Fibroblast of mammary gland (primary cell): Measurements from ENCODE around the gene PCAT7.

Experiments used
- DNase-seq: peaks from one replicate; pipeline ENCODE4 v3.0.0-alpha.2; 2010; ENCODE audit warnings: low read depth
- H3K4me3 ChIP-seq: 2 replicates; pipeline ENCODE4 v1.5.1; 2011; ENCODE audit warnings: low read depth, mild to moderate bottlenecking, low read length, moderate library complexity; ENCODE audit not compliant: control insufficient read depth
- CTCF ChIP-seq: conservative IDR thresholded peaks from 2 replicates; pipeline ENCODE4 v1.5.1; 2011; ENCODE audit warnings: low read depth, low read length, inconsistent platforms; ENCODE audit not compliant: control insufficient read depth, insufficient read depth

Gene PCAT7

GRCh38 chr9:94612071-94612470 is 57.2 kb downstream of the PCAT7 start:
- DNase-seq = no peak
- H3K4me3 ChIP-seq = no peak overlapping the region

GRCh38 chr9:94613003-94613402 is 58.1 kb downstream of the PCAT7 start:
- no peak for DNase-seq
- no peak overlapping the region for H3K4me3 ChIP-seq
- TF ChIP-seq CTCF = no peak

More at GRCh38 chr9:94612071-94612470, 57.2 kb downstream of the PCAT7 start:
- TF ChIP-seq CTCF = no peak

- no peak for DNase-seq
- TF ChIP-seq CTCF = no peak
- H3K4me3 ChIP-seq = no peak overlapping the region
These were observed 64.1 kb downstream of the PCAT7 start for GRCh38 chr9:94619026-94619425.
